ENCODE measurements around the gene MED20.

The MED20 gene

DNA sequence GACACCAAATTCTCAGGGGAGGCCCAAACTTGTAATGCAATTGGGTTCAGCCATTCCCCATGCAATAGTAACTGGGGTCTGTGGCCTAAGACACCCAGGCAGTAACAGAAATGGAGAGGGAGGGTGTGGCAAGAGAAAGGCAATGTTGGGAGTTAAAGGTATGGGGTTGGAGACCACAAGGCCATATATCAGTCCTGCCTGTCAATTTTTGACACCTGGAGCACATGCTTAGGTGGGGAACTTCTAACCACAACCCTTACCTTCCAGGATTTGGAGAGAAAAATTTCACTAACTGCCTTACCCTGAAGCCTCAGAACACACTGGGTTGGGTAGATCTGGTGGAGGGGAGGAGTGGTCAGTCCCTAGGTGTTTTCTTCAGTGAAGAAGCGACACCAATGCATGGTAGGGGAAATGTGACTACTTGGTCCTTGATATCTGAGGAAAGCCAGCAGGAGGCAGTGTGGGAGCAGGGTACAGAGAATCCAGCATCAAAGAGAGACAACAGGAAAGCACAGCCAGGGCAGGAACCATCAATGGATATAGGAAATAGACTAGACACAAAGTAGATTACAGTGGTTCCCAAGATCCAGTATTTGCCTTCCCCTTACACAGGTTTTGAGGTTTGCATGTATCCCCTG, 18.9 kb downstream of the MED20 start:
- peak; percentile 61 for DNase-seq

DNA sequence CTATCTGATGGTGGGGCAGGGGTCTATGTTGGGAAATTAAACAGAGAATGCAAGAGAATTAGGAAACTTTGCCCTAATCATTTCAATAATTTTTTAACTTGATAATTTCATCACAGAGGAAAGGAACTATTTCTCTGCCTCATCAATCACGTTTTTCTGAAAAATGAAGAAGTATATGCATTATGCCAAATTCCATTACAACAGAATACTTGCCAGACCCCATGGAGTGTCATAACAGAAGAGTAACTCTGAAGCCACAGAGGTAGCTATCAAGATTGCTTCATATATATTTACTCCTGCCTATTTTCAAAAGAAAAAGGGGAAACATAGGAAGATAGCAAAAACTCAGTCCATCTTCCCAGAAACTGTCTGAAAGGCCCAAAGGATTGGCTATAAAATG, 20.1 kb downstream of the MED20 start:
- no peak for DNase-seq

GRCh38 chr6:41896281-41896680, 24.7 kb downstream of the MED20 start:
- DNase-seq = no peak

DNA sequence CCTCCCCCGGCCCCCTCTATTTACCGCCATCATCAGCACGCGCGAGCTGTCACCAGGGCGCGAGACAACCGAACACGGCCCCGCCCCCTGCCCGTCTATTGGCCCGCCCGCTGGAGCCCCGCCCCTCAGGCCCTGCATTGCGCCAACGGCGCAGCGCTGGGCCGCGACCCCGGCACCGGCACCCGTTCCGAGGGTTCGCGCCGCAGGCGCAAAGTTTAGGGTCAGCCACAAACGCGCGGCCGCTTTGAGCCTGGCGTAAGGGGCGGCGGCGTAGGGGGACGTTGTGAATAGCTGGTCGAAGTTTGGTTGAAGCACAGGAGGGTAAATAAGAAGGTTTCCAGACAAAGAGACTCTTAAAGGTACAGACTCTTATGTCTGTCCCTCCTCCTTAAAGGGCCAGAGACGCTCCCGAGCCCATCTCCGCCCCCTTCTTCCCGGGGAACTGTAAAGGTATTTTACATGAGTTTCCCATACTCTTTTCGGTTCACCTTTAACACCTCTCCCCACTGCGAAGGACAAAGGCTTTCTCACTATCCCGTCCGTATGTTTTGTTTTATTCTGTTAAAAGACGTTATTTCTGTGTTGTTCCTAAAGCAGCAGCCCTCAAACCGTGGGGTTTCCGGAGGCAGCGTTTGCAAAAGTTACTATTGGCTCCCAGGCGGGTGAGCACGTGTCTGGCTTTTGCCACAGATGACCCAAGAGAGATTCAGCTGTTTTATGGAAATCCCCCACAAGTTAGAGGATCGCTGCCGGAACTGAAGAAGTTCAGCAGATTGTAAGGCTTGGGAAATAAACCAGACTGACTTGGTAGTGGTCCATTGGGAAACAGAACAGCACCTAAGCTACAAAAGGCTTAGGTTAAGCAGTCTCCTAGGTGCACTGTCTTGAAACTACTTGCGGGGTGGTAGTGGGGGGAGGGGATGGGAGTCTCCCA, 25.4 kb downstream of the MED20 start, which contains the start of gene USP49:
Gene USP49 (minus strand): TSS at position 76 of the 934 bp plus-strand sequence. CDS start 88,392 bp downstream, outside the sequence.
- DNase-seq = peak; percentile 95

DNA sequence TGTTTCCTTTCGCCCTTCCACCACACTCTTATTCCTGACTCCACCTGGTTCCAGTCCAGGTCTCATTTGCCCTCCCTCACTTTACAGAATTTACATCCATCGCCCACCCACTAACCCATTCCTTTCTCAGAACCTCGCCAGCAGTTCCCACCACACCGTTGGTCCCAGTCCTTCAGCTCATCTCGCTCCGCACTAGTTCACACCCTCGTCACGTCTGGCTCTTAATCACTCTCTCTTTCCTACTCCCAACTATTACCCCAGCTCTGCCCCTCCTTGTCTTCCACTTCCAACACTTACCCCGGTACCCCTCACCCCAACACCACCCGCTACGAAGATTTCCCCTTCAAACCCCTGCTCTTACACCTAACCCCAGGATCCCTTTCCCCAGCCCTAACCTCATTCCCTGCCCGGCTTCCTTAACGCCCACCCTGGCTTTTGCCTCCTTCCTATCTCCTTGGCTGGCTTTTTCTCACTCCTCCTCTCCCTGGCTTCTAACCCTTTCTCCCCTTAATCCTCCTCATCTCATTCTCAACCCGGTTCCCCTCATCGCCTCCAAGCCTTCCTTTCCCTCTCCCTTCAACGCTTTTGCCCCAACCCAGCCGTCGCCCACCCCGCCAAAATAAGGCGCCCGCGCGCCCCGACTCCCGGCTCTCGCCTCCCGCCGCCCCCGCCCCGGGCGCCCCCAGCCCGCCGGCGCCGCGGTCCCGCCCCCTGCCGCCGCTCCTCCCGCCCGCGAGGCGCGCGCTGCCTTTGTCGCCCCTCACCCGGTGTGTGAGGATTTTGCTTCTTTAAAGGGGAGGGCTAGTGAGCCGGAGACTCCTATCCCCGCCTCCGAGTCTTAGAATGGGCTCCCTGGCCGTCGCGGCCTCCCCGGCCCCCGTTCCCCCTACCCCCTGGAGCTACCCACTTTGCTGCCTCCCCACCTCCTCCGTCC, 26.3 kb downstream of the MED20 start:
- DNase-seq = no peak

DNA sequence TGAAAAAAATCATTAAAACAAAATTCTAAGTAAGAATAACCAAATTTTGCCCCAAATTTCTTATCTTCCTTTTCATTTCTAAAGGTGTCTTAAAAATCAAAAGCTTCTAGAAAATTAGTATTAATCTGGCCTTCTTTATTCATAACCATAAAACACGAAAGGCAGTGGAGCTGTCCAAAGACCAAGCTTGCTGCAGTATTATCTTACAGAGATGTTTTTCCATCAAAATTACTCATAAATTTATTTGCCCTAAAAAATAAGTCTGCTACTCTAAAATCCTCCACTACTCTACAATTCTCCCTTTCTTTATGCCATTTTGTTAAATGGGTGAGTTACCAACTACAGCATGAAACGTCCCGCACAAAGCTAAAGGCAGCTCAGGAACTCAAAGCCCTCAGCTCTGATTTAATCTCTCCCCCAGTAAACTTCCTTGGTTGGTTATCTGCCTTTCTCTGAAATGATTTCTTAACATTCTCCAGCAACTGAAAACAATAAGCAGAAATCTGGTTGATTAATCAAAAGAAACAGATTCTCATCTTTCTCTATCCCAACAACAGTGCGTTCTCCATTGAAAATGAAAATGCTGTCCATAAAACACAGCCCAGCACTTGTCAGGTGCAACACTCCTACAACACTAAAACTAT, 27.9 kb downstream of the MED20 start:
- DNase-seq = no peak

- no peak for DNase-seq
Measured at GRCh38 chr6:41887331-41887751, 33.6 kb downstream of the MED20 start.

DNA sequence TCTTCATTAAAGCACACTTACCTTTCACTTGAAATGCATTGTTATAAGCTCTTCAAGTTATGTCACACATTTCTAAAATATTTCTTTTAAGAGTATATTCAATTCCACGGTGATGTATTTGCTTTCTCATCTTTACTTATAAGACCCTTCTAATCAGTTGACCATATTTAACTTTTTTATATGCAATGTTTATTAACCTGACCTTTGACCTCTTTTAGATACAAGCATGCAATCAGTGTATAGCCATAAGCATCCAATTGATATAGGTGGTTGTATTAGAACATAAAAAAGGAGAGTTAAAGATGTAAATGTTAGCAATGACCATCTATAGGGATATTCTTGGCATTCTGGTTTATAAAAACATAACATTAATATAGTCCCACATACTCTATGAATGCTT, 35.0 kb downstream of the MED20 start:
- DNase-seq = no peak

DNA sequence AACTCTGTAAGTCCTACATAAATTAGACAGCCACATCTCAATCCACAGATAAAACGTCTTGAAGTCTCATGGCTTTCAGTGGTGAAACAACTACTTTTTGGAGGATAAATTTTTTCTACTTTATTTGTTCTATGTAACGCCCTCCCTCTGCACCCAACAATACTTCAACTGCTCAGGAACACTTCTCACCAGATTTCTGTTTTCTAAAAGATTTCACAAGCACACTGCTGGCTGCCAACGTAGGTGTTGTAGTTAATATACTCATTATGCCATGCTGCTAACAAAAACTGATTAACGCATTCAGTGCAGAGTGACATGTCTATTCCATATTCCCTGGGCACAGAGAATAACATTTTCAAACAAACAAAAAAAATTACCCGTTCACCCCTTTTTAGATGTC, 36.0 kb downstream of the MED20 start:
- DNase-seq = no peak

DNA sequence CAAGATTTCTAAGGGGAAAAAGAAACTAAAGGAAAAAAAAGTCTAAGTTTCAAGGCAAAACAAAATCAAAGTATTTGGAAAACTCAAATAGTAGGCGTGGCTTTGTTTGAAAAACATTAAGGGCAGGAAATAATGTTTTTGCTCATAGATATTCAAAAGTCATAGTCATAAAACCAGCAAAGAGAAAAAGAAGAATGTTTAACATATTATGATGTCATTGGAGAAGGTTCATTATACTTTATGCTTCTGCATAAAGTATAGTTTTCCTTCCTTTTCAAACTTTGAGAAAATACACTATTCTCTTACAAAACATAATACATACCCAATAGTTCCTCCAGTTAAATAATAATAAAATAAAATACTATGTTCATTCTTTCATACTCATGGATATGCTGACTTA, 39.4 kb downstream of the MED20 start:
- no peak for DNase-seq

GRCh38 chr6:41878961-41879405, 42.0 kb downstream of the MED20 start:
- DNase-seq = no peak

DNA sequence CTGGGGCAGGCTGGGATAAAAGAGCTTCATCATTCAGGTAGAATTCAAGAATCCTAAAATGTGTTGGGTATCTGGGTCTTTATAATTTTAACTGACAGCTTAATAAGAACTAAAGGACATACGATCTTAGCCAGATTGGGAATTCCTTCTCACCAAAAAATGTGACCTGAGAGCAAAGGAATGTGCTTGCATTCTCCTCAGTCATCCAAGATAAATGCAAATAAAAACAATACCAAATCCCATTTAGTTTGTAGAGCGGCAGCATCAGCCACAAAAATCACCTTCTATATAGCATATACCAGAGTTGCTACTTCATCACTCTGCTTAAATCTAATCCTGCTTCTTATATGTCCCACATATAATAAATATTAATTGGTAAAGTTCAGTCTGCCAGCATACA, 42.7 kb downstream of the MED20 start:
- no peak for DNase-seq

GRCh38 chr6:41877051-41877680, 43.8 kb downstream of the MED20 start:
- no peak for DNase-seq

DNA sequence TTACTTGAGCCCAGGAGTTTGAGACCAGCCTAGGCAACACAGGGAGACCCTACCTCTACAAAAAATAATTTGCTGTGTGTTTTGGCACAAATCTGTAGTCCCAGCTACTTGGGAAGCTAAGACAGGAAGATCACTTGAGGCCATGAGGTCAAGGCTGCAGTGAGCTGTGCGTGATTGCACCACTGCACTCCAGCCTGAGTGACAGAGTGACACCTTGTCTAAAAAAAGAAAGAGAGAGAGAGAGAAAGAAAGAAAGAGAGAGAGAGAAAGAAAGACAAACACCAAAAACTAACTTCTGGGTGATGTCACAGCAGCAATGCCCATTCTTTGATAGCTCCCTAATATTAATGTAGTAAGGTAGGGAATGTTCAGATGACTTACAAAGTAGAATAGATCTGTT, 46.2 kb downstream of the MED20 start:
- no peak for DNase-seq

GRCh38 chr6:41872147-41872546, 48.8 kb downstream of the MED20 start:
- DNase-seq = no peak

DNA sequence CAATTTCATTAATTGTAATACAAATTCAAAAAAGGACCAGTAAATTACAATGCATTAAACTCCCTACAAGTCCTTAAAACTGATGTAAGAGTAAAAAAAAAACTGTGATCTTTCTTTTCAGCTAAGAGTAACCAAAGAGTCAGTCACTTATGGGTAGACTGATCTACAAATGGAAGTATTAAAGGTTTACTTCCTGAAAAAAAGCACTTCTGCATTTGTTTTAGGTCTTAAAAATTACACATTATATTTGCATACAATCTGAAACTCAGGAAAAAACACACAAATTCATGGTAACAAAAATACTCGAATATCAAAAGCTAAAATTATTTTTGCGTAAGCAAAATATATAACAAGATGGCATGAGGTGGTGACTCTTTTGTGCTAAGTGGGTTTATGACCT, 49.2 kb downstream of the MED20 start:
- no peak for DNase-seq

GRCh38 chr6:41859356-41859755, 61.6 kb downstream of the MED20 start:
- DNase-seq = no peak

DNA sequence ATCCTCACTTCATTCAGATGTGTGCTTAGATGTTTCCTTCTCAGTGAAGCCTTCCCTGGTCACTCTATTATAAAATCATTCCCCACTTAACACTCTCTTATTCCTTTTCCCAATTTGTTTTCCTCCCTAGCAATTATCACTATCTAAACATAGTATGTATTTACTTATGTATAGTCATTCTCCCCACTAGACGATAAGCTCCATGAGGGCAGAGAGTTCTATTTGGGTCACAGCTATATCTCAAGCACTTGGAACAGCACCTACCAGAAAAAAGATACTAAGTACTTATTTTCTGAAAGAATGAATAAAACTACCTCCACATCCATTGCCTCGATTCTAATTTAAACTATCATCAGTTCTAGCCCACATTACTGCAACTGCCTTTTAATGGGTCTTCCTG, 62.2 kb downstream of the MED20 start:
- DNase-seq = no peak
